IPS DF 4.7 (cell line): Measurements from ENCODE around the gene LBHD2.

Experiments used
- DNase-seq: peaks from one replicate; pipeline ENCODE4 v3.0.0-alpha.2; 2013; ENCODE audit warnings: low spot score; ENCODE audit errors: extremely low read depth

Gene LBHD2

DNA sequence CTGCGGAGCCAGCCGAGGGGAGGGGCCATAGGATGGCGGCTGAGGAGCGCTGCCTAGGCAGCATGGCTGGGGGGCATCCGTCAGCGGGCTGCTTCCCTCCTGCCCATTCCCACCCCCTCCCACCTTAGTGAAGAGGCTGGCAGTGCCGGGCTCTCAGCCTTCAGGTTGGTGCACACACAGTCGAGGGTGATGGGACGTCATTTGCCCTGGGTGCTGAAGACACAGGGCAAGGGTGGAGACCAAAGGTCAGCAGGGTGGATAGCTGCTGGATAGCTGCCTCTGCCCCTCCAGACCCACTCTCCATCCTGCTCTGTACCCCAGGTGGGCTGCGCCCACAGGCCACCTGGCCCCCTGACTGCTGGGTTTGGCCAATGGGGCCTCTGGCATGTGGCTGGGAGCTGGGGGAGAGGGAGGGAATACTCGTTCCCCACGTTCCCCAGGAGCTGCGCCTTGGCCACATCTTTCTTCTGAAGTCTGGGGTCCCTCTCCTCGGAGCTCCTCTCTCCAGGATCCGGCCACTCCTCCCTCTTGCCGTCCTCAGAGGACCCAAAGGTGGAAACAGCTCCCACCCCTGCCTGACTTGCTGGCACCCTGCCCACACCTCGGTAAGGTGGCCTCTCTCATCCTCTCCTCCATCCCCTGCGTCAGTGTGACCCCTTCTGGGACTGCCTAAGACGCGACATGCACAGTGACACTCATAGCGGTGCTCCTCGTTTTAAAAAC lies 15.5 kb upstream of the LBHD2 start:
- DNase-seq, result no peak

- no peak for DNase-seq
Observed at GRCh38 chr14:103070263-103070885, 13.6 kb upstream of the LBHD2 start.

GRCh38 chr14:103070971-103071542 lies 13.0 kb upstream of the LBHD2 start:
- DNase-seq, result no peak

- DNase-seq, result no peak
Observed at GRCh38 chr14:103071544-103072251, 12.3 kb upstream of the LBHD2 start.

DNA sequence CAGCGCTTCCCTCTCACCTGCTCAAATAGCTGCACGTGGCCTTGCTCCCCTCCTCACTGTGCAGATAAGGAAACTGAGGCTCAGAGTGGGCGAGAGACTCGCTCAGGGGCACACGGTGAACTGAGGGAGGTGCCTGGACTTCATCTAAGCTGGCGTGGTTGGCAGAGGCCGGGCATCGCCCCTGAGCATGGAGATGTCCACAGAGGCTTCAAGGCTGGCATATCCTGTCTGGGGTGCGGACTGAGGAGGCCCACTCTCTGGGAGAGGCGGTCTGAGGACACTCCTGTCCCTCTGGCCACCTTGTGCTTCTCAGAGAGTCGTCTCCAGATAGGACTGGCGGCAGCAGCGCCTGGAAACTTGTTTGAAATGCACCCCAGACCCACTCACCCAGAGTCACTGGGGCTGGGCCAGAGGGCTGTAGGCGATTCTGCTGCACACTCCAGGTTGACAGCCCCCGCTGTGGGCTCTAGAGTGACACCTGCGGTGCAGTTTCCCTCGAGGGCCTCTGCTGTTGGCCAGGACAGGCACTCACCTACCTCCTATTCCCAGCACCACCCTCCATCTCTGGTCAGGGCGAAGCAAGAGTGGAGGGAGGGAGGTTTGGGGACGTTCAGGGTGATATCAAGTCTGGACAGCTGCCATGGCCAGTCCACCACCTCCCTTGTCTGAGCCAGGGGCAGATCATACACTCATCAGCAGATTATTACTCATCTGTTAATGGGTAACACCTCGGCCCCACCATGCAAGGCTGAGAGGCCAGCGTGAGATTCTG lies 11.2 kb upstream of the LBHD2 start:
- DNase-seq, result no peak

GRCh38 chr14:103073367-103073875 lies 10.6 kb upstream of the LBHD2 start:
- no peak for DNase-seq

DNA sequence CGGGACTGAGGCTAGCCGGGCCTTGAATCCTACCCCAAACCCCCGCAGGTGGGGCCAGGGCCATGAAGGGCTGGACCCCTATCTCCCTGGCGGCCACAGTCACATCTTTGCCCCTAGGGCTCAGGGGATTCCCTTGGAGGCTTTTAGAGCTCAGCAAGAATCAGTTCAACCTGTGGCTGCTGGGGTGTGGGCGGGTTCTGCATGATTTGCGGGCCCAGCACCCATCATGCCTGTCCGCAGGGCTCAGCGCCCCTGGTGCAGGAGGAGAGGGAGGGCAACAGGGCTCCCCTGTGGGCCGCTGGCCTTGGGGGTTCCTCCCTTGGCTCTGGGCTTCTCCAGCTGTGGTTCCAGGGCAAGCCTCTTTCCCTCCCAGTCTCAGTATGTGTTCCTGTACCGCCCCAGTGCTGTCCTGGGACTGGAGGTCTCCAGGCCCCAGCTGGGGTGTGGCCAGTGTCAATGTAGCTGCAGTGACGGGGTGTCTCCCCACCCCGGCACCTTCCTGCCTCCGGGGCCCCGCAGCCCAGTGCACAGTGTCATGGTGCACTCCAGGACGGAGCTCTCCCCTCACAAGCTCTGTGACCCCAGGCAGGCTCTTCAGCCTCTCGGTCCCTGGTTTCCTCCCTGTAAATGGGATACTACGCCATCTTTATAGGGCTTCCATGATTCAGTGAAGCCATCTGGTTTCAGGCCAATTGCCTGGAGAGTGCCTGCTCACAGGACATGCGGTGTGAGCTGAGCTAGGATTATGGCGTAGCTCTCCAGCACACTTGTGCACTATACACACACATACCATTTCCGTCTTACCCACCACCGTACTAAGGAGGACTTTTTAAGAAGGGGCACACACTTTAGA lies 9.9 kb upstream of the LBHD2 start:
- DNase-seq, result no peak

- DNase-seq, result no peak
Observed at GRCh38 chr14:103074729-103075367, 9.2 kb upstream of the LBHD2 start.

DNA sequence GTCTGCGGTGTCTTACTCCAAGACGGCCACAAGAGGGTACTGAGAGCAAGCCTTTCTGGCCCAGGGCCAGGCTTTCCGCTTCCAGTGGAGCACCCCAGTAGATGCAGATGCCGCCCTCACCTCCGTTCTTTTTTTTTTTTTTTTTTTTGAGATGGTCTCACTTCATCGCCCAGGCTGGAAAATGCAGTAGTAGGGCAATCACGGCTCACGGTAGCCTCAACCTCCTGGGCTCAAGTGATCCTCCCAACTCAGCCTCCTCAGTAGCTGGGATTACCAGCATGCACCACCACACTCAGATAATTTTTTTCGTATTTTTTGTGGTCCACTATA lies 5.6 kb upstream of the LBHD2 start:
- DNase-seq, result peak; percentile 75

DNA sequence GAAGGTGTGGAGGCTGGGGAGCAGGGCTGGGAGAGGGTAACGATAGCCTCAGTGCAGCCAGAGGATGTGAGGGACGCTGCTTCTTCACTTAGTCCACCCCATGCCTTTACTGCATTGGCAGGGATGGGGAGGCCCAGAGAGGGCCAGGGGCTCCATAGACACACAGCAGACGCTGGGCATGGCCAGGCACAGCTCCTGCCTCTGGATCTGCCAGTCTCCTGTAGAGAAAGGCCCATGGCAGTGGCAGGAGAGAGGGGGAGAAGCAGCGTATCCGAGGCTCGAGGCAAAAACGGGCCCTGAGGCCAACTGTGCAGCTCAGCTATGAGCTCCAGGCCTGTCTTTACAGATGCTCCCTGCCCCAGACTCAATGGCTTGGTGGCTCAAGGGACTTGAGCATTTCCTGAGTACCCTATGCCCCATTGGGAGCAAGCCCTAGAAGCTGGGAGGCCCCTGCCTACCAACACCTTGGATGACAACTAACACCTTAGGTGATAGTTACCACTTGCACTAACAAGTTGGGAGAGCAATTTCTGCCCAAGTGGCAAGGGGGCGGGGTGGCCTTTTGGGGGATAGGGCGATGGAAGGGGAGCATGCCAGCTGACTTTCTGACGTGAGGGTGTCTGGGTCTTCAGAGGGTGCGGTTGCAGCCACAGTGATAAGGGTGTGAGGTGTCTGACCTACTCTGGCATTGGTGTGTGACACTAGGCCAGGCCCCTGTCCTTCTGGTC lies 5.0 kb upstream of the LBHD2 start:
- DNase-seq, result no peak

DNA sequence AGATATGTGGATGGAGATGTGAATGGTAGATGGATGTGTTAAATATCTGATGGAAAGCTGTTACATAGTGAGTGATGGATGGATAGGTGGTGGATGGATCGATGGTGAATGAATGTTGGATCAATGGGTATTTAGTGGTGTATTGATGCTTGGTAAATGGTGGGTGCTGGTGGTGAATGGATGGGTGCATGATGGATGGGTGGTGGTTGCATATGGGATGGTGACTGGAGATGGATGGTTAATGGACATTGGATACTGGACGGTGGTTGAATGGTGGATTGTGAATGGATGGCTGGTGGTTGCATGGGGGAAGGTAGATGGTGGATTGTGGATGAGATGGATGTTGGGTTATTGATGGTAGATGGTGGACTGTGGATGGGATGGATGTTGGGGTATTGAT lies 2.1 kb upstream of the LBHD2 start:
- DNase-seq, result no peak

DNA sequence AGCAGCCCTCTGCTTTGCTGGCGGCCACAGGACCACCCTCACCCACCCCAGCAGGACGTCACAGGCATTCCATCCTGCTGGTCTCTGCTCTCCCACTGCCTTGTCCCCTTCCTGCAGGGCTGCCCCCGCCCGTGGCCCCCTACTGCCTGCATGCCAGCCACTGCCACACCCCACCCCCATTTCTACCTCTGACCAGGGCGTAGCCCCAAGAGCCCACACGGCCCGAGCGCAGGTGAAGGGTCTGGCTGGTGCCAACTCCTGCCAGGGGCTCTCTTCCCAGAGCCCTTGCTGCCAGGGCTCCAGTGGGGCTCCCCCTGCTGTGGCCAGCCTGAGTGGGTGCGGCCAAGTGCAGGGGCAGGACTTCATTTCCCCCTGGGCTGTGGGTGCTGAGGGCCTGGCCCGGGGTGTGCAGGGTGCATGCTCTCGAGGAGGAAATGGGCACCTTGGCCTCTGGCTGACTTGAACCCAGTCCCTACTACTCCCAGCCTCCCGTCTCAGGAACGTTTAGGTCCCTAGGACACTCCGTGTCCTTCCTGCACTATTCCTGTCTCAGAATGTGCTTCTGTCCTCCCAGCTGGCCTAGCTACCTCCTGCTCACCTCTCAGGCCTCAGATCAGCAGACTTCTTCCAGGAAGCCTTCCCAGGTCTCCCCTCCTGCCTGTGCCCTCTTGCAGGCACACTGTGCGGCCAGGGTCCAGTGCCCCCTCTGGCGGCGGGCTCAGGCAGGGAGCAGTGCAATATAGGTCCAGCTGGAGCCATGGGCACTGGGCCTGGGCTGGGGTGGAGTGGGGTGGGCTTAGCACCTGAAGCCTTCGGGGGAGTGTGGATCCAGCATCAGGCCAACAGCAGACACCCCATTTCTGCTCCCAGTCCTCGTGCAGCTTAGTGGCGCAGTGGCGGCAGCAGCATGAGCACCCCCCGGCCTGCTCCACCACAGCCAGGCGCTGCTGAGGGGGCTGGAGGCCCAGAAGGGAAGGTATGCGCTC lies 1.4 kb downstream of the LBHD2 start:
- DNase-seq, result no peak

GRCh38 chr14:103086771-103087342 lies 2.8 kb downstream of the LBHD2 start:
- DNase-seq, result no peak

DNA sequence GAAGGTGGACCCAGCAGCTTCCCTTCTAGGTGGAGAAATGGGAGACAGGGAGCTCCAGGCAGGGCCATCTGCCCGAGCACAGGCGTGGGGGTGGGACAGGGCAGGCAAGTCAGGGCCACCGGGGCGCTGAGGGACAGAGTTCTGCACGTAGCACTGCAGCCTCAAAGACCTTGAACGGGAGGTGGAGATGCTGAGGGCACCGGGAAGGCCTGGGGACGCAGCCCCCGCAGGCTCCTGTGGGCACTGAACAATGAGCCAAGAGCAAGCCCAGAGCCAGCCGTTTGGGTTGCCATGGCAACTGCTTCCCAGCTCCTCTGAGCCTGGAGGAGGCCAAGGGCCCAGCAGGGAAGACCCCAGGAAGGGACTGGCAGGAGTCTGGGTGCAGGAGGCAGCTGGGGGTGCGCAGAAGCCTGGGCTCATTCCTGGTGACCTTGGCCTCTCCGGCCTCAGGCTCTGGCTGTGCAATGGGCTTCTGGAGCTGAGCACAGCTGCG lies 3.4 kb downstream of the LBHD2 start:
- no peak for DNase-seq

- no peak for DNase-seq
Observed at GRCh38 chr14:103088921-103089320, 4.9 kb downstream of the LBHD2 start.

GRCh38 chr14:103089386-103090335 lies 5.7 kb downstream of the LBHD2 start:
- no peak for DNase-seq
